Measurements from ENCODE around the gene LMNTD2. TPM values are rescaled to one million over a fixed set of nuclear protein-coding genes. Genes with fewer than 3 reads are reported as not detected.

LMNTD2 gene
- total RNA-seq, 1 donor from 2014 or later, result 1.1 TPM

DNA sequence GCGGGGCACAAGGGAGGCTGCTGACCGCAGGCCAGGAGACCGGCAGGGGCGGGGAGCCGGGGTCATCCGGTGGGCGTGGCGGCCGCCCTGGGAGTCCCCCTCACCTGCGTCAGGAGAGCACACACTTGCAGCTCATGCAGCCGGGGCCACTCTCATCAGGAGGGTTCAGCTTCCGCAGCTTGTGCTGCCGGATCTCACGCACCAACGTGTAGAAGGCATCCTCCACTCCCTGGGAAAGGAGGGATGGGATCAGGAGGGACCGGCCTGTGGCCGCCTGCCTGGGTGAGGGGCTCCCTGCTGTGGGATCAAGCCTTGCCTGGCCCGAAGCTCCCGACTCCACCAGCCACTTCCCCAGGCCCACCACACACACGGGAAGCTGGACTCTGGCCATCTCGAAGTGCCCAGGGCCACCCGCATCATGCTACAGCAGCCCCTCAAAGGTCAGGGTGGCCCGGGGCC is 28.0 kb downstream of the LMNTD2 start:
- peaks cover 7% of the 10 kb centered on the region for H3K4me1 ChIP-seq
- TF ChIP-seq CTCF (IDR thresholded peaks at IDR 0.05) (no peak), EZH2 (IDR thresholded peaks at IDR 0.05) (no peak), EZH2phosphoT487 (IDR thresholded peaks at IDR 0.05) (no peak)
- H3F3A ChIP-seq (ENCODE audit: low read depth), result peaks cover 22% of the 10 kb centered on the region
- no peak for DNase-seq (ENCODE audit: low spot score)
- H4K20me1 ChIP-seq (ENCODE audit: low read depth), result peaks cover 23% of the 10 kb centered on the region
- no peaks in the 10 kb centered on the region for H3K9me3 ChIP-seq (ENCODE audit: low read depth)
- Mint-ChIP-seq H3K9me3 (no peaks in the 10 kb centered on the region), H3K36me3 (peaks cover 2% of the 10 kb centered on the region), H3K4me3 (no peak overlapping the region), H3K27me3 (ENCODE audit: insufficient read depth, low read depth) (peaks cover 4% of the 10 kb centered on the region), H3K27ac (no peak overlapping the region), H3K4me1 (peaks cover 5% of the 10 kb centered on the region)
- H3K4me3 ChIP-seq, result no peak overlapping the region
- H3K27ac ChIP-seq, result no peak overlapping the region
- no peak overlapping the region for H2AFZ ChIP-seq (replicated peaks)
- H3K36me3 ChIP-seq, result no peaks in the 10 kb centered on the region
- H3K9ac ChIP-seq, result no peak overlapping the region
- H3K79me2 ChIP-seq (ENCODE audit: low read depth), result peaks cover 13% of the 10 kb centered on the region
- H3K27me3 ChIP-seq, result peaks cover 17% of the 10 kb centered on the region
- no peak overlapping the region for H3K4me2 ChIP-seq

DNA sequence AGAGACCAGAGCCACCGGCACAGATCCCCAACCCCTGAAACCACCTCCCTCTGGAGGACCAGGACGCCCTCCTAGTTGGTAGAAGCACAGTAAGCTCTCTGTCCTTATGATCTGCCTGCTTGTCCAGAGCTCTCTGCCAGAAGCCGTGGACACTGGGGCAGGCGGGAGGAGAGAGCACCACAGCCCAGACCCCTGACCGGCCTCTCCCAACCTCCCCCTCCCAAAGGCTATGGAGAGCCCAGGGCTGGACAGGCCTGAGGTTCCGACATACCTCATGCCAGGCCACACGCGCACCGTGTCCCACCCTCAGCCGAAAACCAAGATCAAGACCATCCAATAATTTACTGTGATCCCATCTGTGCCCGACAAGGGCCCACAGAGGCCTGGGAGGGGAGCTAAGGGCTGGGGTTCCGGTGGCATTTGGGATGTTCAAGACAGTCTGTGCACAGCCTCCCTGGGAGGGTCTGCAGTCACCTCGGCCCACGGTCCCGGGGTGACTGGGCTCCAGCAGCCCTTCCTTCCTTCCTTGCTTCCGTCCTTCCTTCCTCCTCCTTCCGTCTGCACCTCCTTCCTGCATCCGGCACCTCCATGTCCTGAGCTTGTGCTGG is 28.5 kb downstream of the LMNTD2 start:
- no peak overlapping the region for H3K4me3 ChIP-seq
- H3K9ac ChIP-seq, result no peak overlapping the region
- no peaks in the 10 kb centered on the region for H3K36me3 ChIP-seq
- Mint-ChIP-seq H3K27ac (no peak overlapping the region), H3K27me3 (ENCODE audit: insufficient read depth, low read depth) (peaks cover 4% of the 10 kb centered on the region), H3K9me3 (no peaks in the 10 kb centered on the region), H3K4me3 (peak overlapping the region; percentile 60), H3K36me3 (peaks cover 2% of the 10 kb centered on the region), H3K4me1 (peaks cover 5% of the 10 kb centered on the region)
- DNase-seq (ENCODE audit: low spot score), result no peak
- H4K20me1 ChIP-seq (ENCODE audit: low read depth), result peaks cover 23% of the 10 kb centered on the region
- no peak overlapping the region for H2AFZ ChIP-seq (replicated peaks)
- TF ChIP-seq EZH2phosphoT487 (IDR thresholded peaks at IDR 0.05) (no peak), CTCF (IDR thresholded peaks at IDR 0.05) (no peak), EZH2 (IDR thresholded peaks at IDR 0.05) (no peak)
- no peaks in the 10 kb centered on the region for H3K9me3 ChIP-seq (ENCODE audit: low read depth)
- peaks cover 5% of the 10 kb centered on the region for H3K4me1 ChIP-seq
- H3K4me2 ChIP-seq, result no peak overlapping the region
- H3K27me3 ChIP-seq, result peaks cover 12% of the 10 kb centered on the region
- H3K79me2 ChIP-seq (ENCODE audit: low read depth), result peaks cover 13% of the 10 kb centered on the region
- H3K27ac ChIP-seq, result no peak overlapping the region
- H3F3A ChIP-seq (ENCODE audit: low read depth), result peaks cover 18% of the 10 kb centered on the region

GRCh38 chr11:530960-531831 is 29.3 kb downstream of the LMNTD2 start:
- Histone ChIP-seq H3K4me2 (no peak overlapping the region), H3K4me1 (peaks cover 5% of the 10 kb centered on the region), H3K79me2 (ENCODE audit: low read depth) (peaks cover 13% of the 10 kb centered on the region), H4K20me1 (ENCODE audit: low read depth) (peaks cover 23% of the 10 kb centered on the region), H3K27me3 (peaks cover 3% of the 10 kb centered on the region), H3K27ac (no peak overlapping the region), H3K36me3 (no peaks in the 10 kb centered on the region), H3F3A (ENCODE audit: low read depth) (peaks cover 10% of the 10 kb centered on the region), H2AFZ (replicated peaks) (no peak overlapping the region), H3K9me3 (ENCODE audit: low read depth) (no peaks in the 10 kb centered on the region), H3K9ac (no peak overlapping the region), H3K4me3 (no peak overlapping the region)
- DNase-seq (ENCODE audit: low spot score), result no peak
- Mint-ChIP-seq H3K4me1 (peaks cover 2% of the 10 kb centered on the region), H3K9me3 (no peaks in the 10 kb centered on the region), H3K36me3 (peaks cover 2% of the 10 kb centered on the region), H3K4me3 (no peak overlapping the region), H3K27ac (no peak overlapping the region), H3K27me3 (ENCODE audit: insufficient read depth, low read depth) (peaks cover 3% of the 10 kb centered on the region)
- TF ChIP-seq EZH2 (IDR thresholded peaks at IDR 0.05) (no peak), EZH2phosphoT487 (IDR thresholded peaks at IDR 0.05) (no peak), CTCF (IDR thresholded peaks at IDR 0.05) (no peak)

Measured in neural progenitor cell (in vitro differentiated cells).